Gastroesophageal sphincter (tissue), 3 donors: Measurements from ENCODE around the gene RAP1GAP2.

Experiments
- EP300 ChIP-seq: sonication (generic); formaldehyde crosslinking; IDR thresholded peaks from one replicate; pipeline ENCODE4 v1.6.1; 2017; ENCODE audit warnings: antibody characterized with exemption, mild to moderate bottlenecking
- POLR2A ChIP-seq, 2 donors: fragments of 450-650 bp; IDR thresholded peaks; one replicate each; pipeline ENCODE4 v1.6.1; 2017; ENCODE audit warnings: antibody characterized with exemption in 2 of 2, mild to moderate bottlenecking in 2 of 2, moderate library complexity in 1 of 2
- POLR2AphosphoS5 ChIP-seq: sonication (generic); formaldehyde crosslinking; IDR thresholded peaks from one replicate; pipeline ENCODE4 v1.6.1; 2017; ENCODE audit warnings: antibody characterized with exemption
- TF ChIP-seq, protein P1 (sequence below), 4 experiments: fragments of 200-600 bp in 2 of 4; fragments of 450-650 bp in 2 of 4; sonication (generic) in 1 of 4; IDR thresholded peaks; one replicate each; pipeline ENCODE4 v1.5.1; 2017 to 2019; ENCODE audit warnings: antibody characterized with exemption in 4 of 4, mild to moderate bottlenecking in 2 of 4, moderate library complexity in 2 of 4

DNA sequence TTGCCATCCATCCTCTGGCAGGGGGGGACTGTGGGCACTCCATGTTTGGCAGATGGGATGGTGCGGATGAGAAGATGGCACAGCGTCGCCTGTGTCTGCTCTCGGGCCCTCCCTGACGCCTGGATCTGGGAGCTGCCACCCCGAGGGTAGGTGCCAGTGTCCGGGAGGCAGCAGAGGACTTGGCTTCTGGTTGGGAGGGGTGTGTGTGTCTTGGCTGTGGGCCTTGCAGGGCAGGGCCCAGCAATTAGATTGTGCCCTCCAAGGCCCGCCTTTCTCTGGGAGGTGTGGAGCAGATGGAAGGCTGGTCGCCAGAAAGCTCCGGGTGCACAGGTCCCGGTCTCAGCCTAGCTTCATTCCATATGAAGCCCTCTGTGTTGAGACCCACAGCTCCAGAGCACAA is 1.4 kb downstream of the RAP1GAP2 start:
- TF ChIP-seq, protein P1, sequence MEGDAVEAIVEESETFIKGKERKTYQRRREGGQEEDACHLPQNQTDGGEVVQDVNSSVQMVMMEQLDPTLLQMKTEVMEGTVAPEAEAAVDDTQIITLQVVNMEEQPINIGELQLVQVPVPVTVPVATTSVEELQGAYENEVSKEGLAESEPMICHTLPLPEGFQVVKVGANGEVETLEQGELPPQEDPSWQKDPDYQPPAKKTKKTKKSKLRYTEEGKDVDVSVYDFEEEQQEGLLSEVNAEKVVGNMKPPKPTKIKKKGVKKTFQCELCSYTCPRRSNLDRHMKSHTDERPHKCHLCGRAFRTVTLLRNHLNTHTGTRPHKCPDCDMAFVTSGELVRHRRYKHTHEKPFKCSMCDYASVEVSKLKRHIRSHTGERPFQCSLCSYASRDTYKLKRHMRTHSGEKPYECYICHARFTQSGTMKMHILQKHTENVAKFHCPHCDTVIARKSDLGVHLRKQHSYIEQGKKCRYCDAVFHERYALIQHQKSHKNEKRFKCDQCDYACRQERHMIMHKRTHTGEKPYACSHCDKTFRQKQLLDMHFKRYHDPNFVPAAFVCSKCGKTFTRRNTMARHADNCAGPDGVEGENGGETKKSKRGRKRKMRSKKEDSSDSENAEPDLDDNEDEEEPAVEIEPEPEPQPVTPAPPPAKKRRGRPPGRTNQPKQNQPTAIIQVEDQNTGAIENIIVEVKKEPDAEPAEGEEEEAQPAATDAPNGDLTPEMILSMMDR (IDR thresholded peaks at IDR 0.05): no peak
- no peak for TF ChIP-seq EP300
- no peak for TF ChIP-seq POLR2A (IDR thresholded peaks at IDR 0.05)
- no peak for TF ChIP-seq POLR2AphosphoS5
